Body of pancreas (tissue), 4 donors: Measurements from ENCODE around the gene LYAR.

ENCODE experiments used
- CTCF ChIP-seq, 7 experiments: fragments of 450-650 bp in 4 of 7; fragments of 200-600 bp in 3 of 7; sonication (generic) in 3 of 7; IDR thresholded peaks; one replicate each; pipeline ENCODE4 v1.5.1; 2016 to 2019; ENCODE audit warnings: antibody characterized with exemption in 7 of 7
- POLR2A ChIP-seq, 3 donors: fragments of 450-650 bp; IDR thresholded peaks; one replicate each; pipeline ENCODE4 v1.6.1; 2016; ENCODE audit warnings: antibody characterized with exemption in 3 of 3, mild to moderate bottlenecking in 2 of 3

DNA sequence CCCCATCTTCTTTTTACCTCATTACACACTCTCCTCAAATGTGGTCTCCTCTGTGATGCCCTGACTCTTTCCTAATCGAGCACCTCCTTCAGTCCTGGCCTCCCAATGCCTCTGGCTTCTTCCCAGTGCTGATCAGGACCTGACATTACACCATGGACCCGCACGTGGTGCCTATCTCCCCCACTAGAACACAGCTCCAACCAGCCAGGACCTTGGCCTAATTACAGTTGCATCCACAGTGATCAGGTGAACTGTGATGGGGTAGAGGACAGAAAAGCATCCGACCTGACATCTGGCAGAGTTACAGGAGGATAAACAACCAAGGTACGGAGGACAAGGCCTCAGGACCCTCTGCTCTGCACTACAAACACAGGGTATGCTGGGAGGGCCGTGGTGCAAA, 12.4 kb downstream of the LYAR start:
- TF ChIP-seq CTCF (IDR thresholded peaks at IDR 0.05) = no peak
- no peak for TF ChIP-seq POLR2A (IDR thresholded peaks at IDR 0.05)
